IPS-11a (cell line): Measurements from ENCODE around the gene KRT1.

ENCODE experiments used
- H3K4me3 ChIP-seq: one replicate; pipeline ENCODE4 v1.5.1; 2013; ENCODE audit warnings: low read depth, low read length, control low read depth

Gene KRT1

GRCh38 chr12:52643233-52644077 is 36.8 kb downstream of the KRT1 start:
- H3K4me3 ChIP-seq = no peak overlapping the region

DNA sequence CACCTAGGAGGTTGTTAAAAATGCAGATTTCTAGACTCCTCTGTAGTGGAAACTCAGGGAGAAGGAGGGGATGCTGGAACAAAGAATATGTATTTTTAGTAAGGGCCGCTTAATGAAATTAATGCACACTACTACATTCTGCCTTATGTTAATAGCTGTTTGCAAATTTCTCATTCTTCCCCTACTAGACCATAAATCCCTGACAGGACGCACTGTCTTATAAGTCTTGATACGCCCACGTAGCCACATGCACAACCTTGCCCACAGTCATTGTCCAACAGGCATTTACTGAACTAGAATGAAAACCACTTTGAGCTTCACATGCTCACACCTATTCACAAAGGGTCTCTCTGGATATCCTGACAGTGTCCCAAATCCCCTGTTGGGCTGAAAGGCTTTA is 38.7 kb downstream of the KRT1 start:
- no peak overlapping the region for H3K4me3 ChIP-seq

DNA sequence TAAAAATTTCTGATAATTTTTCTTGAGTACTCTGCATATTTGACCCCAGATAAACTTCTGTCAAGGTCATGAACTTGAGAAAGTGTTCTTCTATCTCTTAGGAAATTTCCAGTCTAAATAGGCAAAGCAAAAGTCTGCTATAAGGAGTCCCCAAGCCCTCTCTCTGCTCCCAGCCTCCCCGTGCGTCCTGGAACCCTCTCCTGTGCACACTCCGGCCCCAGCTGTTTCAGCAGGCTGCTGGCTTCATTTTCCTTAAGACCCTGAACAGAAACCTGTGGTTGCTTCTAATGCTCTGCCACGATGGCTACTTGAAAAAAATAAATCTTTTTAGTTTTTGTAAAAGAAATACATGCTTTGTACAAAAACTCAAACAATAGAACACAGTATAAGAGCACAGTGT is 42.9 kb downstream of the KRT1 start:
- no peak overlapping the region for H3K4me3 ChIP-seq

- no peak overlapping the region for H3K4me3 ChIP-seq
Measured at GRCh38 chr12:52636592-52637258, 43.5 kb downstream of the KRT1 start.

DNA sequence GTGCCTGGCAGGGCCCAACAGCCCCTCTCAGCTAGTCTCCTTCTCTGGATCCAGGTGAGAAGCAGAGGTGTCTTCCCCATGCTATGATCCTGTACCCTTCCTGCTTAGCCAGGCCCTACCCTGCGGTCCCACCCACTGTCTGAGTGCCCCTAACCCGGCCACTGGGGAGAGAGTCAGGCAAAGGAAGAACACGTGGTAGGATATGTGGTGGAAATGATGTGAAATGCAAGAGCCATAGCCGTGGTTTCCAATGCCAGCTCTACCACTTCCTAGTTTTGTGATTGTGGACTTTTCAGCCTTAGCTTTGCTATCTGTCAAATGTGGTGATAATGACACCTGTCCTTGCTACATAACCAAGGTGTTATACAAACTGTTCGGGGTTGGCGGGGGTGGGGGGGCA is 44.0 kb downstream of the KRT1 start:
- no peak overlapping the region for H3K4me3 ChIP-seq

DNA sequence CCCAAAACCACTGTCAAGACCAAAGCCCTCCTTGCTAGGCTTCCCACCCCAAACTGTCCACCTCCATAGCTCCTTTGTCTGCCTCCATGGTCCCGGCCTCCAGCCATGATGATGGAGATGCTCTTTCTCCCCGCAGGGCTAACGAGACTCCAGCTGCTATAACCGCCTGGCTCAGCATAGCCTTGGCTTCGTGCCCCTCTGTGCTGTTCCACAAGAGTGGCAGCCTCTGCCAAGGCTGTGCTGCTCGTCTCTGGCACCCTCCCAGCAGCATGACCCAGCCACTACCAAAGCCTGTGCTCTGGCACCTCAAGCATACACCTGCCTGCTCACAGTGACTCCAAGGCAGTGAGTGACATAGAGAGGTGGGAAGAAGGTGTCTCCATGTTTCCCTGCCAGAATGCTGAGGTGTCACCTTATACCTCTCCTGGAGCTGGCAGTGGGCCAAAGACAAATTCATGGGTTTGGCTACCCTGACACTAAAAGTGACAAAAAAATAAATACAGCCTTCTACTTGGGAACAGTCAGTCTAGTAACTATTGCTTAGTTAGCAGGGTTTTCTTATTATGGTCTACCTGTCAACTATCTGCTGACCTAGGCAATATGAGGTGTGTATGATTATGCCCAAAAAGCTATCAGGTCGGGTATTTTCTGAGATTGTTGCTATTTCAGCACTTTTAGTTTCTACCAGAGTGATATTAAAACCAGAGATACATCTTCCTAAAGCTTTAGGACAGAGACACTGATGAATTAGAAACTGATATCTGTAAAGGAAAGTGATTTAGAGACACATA is 45.7 kb downstream of the KRT1 start:
- H3K4me3 ChIP-seq = no peak overlapping the region

DNA sequence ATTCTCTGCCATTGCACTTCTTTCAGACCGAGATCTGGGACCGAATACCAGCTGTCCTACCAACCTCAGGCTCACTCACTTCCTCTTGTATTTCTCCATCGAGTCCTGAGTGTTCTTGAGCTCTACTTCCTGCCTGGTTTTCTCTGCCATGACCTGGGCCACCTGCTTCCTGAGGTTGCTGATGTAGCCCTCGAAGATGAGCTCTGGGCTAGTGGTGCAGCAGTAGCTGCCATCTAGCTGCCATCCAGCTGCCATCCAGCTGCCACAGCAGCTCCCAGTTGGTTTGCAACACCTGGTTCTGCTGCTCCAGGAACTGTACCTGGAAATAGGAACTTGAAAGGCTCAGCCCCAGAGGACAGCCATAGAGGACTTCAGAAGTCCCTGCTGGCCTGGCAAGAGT is 46.8 kb downstream of the KRT1 start:
- no peak overlapping the region for H3K4me3 ChIP-seq

- no peak overlapping the region for H3K4me3 ChIP-seq
Measured at GRCh38 chr12:52632656-52633055, 47.6 kb downstream of the KRT1 start.

DNA sequence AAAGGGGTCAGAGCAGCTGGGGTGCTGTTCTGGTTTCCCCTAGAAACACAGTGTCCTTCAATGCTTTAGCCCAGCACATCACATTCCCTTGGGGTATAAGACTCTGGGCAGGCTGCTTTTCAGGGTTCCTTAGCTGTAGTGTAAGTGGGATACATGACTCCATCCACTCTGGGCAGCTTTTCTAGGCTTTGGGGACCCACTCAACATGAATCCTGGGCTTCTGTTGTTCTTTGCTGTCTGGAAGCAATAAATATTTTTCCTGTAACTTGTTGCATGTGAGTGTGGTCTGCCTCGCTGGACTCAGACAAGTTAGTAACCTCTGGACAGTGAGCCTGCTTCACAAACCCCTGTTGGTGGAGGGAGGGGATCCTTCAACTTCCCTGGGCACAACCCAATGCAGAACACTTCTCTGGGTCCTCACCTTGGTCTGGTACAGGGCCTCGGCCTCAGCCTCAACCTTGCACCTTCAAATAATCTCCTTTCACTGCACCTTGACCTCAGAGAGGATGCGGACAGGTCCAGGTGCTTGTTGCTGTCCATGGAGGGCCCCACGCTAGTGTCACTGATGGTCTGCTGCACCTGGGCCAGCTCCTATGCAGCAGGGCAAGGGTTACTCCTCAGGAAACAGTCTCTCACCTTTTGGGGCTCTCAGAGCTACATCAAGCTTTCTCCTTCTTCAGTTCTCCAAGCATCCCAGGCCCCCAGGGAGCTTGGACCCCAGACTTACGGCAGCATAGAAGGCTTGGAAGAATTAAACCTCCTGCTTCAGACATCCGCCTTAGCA is 48.3 kb downstream of the KRT1 start:
- no peak overlapping the region for H3K4me3 ChIP-seq

GRCh38 chr12:52631264-52631663 is 48.9 kb downstream of the KRT1 start:
- H3K4me3 ChIP-seq = no peak overlapping the region

DNA sequence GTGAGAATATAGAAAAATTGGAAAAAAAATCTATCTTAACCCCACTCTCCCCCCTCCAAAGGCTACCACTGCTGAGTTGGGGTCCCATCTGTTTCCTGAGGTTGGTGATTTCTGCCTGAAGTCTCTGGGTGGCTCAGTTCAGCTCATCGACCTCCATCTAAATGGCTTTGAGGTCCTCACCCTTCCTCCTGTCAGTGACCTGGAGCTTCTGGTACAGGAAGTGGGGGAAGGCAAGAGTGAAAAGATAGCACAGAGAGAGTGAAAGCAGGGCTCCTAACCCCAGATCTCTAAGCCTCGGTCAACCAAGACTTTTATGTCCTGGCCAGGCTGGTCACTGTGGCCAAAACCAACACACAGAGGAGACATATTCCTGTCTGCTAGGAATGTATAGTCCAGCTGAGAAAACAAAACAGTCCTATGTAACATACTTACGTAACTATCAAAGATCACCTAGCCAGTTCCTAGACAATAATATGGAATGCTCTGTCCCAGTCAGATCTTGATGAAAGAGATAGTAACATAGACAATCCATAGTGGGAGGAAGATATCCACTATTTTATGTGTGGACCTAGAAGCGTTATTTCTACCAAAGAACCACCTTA is 49.5 kb downstream of the KRT1 start:
- H3K4me3 ChIP-seq = no peak overlapping the region

DNA sequence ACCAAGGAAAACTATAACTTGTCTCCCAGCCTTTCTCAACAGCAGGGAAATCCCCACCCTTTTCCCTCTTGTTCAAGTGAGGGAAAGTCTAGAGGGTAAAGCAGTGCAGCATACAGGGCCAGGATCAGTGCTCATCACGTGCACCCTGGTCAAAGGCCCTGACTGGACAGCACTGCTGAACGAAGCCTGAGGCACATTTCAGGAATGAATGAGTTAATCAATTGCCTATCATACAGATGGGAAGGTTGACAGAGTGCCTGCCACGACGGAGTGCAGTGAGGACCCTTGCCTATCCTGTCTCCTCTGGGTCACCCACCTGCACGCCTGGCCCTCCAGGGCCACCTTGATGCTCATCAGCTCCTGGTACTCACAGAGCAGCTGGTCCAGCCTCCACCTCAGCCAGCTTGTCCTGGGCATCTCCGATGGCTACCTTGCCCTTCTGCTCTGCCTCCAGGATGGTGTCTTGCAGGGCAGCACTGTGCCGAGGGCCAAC is 50.2 kb downstream of the KRT1 start:
- H3K4me3 ChIP-seq = no peak overlapping the region

DNA sequence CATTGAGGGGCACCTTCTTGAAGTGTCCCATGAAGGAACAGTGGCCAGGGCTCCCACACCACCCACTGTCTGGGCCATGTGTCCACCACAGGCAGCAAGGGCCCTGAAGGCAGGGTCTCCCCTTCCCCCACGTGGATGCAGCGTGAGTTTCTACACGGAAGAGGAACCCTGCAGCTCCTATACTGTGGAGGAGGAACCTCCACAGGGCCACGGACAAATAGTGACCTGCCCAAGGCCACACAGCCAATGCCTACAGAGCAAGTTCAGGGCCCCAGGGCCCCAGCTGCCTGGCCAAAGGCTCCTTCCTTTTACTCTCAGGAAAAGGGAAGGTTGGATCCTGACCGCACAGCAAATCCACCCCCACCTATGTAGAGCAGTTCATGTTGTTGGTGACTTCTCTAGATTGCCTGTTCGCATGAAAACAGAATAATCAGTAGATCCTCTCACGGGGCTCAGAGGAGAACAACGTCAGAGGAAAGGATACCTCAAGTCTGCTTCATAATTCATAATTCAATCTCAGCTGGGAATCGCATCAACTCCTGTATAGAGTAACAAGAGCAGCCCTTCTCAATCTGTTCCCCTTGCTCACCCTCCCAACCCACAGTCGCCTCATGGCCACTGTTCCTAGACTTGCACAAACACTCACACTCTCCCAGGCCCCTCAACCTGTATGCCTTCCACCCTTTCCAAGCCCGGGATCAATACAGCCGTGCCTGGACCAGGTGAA is 50.8 kb downstream of the KRT1 start:
- no peak overlapping the region for H3K4me3 ChIP-seq

DNA sequence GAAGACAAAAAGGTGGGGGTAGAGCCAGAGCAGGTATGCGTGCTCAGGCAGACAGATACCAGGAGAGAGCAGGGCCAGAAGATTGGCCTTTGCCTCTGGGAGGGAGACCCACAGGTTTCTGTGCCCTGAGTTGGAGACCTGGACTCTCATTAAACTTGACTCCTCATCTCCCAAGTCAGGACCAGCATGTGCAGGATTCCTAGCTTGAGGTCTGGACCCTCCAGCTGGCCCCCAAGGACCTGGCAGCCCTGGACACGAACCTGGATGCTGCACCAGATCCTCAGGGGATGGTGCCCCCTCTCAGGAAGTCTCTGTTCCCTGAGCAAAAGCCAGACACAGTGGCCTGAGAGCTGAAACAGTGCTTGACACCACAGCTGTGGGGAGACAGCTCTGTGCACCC is 51.4 kb downstream of the KRT1 start:
- H3K4me3 ChIP-seq = no peak overlapping the region

- H3K4me3 ChIP-seq = no peak overlapping the region
Measured at GRCh38 chr12:52628111-52628507, 52.1 kb downstream of the KRT1 start.

- no peak overlapping the region for H3K4me3 ChIP-seq
Measured at GRCh38 chr12:52627395-52628110, 52.7 kb downstream of the KRT1 start.
